Neural progenitor cell (in vitro differentiated cells): ENCODE results near the gene HPD. TPM values are rescaled to one million over a fixed set of nuclear protein-coding genes. Genes with fewer than 3 reads are reported as not detected.
"Not testable (repeated sequence)": the region's sequence is repeated elsewhere in the genome, so short reads cannot be mapped to it uniquely, and the experiment has no call there.

ENCODE experiments used
- DNase-seq: peaks from one replicate; pipeline ENCODE4 v3.0.0-alpha.2; 2016; ENCODE audit warnings: low spot score
- H2AFZ ChIP-seq: fragments of 200-600 bp; sonication (generic); replicated peaks from 2 replicates; pipeline ENCODE4 v1.6.1; 2016; ENCODE audit warnings: antibody characterized with exemption
- H3F3A ChIP-seq: fragments of 200-600 bp; sonication (generic); 2 replicates; pipeline ENCODE4 v1.6.1; 2016; ENCODE audit warnings: antibody characterized with exemption, low read depth
- H3K27ac ChIP-seq: fragments of 200-600 bp; sonication (generic); 2 replicates; pipeline ENCODE4 v1.5.1; 2016; ENCODE audit warnings: mild to moderate bottlenecking
- H3K27me3 ChIP-seq: fragments of 200-600 bp; sonication (generic); 2 replicates; pipeline ENCODE4 v1.6.1; 2016; ENCODE audit warnings: mild to moderate bottlenecking, moderate library complexity
- H3K36me3 ChIP-seq: fragments of 200-600 bp; sonication (generic); 2 replicates; pipeline ENCODE4 v1.5.1; 2016
- H3K4me1 ChIP-seq: fragments of 200-600 bp; sonication (generic); 2 replicates; pipeline ENCODE4 v1.6.1; 2016; ENCODE audit warnings: mixed run types
- H3K4me2 ChIP-seq: fragments of 200-600 bp; sonication (generic); 2 replicates; pipeline ENCODE4 v1.6.1; 2016
- H3K4me3 ChIP-seq: fragments of 200-600 bp; sonication (generic); 2 replicates; pipeline ENCODE4 v1.5.1; 2016
- H3K79me2 ChIP-seq: fragments of 200-600 bp; sonication (generic); 2 replicates; pipeline ENCODE4 v1.6.1; 2016; ENCODE audit warnings: low read depth
- H3K9ac ChIP-seq: fragments of 200-600 bp; sonication (generic); 2 replicates; pipeline ENCODE4 v1.6.1; 2016
- H3K9me3 ChIP-seq: fragments of 200-600 bp; sonication (generic); 2 replicates; pipeline ENCODE4 v1.5.1; 2016; ENCODE audit warnings: low read depth
- H4K20me1 ChIP-seq: fragments of 200-600 bp; sonication (generic); 2 replicates; pipeline ENCODE4 v1.6.1; 2016; ENCODE audit warnings: low read depth
- H3K27ac Mint-ChIP-seq: 3 replicates; pipeline ENCODE4 v1.8.0; 2021; ENCODE audit warnings: mixed read lengths
- H3K27me3 Mint-ChIP-seq: 2 replicates; pipeline ENCODE4 v1.8.0; 2022; ENCODE audit warnings: low read depth, mild to moderate bottlenecking, inconsistent platforms, moderate library complexity, mixed read lengths; ENCODE audit not compliant: insufficient read depth
- H3K36me3 Mint-ChIP-seq: 3 replicates; pipeline ENCODE4 v1.8.0; 2021; ENCODE audit warnings: mixed read lengths
- H3K4me1 Mint-ChIP-seq: 3 replicates; pipeline ENCODE4 v1.8.0; 2021; ENCODE audit warnings: mixed read lengths
- H3K4me3 Mint-ChIP-seq: 3 replicates; pipeline ENCODE4 v1.8.0; 2021; ENCODE audit warnings: mild to moderate bottlenecking, moderate library complexity, mixed read lengths
- H3K9me3 Mint-ChIP-seq: 3 replicates; pipeline ENCODE4 v1.8.0; 2020; ENCODE audit warnings: mixed read lengths
- CTCF ChIP-seq: fragments of 200-600 bp; sonication (generic); IDR thresholded peaks from 2 replicates; pipeline ENCODE4 v1.5.1; 2017; ENCODE audit warnings: antibody characterized with exemption, mild to moderate bottlenecking
- EZH2 ChIP-seq: fragments of 200-600 bp; sonication (generic); IDR thresholded peaks from 2 replicates; pipeline ENCODE4 v1.6.1; 2017; ENCODE audit warnings: antibody characterized with exemption, mild to moderate bottlenecking, moderate library complexity
- EZH2phosphoT487 ChIP-seq: fragments of 200-600 bp; sonication (generic); IDR thresholded peaks from 2 replicates; pipeline ENCODE4 v1.6.1; 2017; ENCODE audit warnings: antibody characterized with exemption
- total RNA-seq: library from RNA; depleted of rRNA; stranded (reverse); fragments of >200 nt; gene quantifications from 2 replicates; pipeline ENCODE4 v1.2.3, GENCODE V29; 2015; ENCODE audit warnings: low replicate concordance

HPD gene
- total RNA-seq, 1 donor from 2014 or later = not detected

- DNase-seq = no peak
- TF ChIP-seq EZH2phosphoT487 (no peak), CTCF (no peak), EZH2 (no peak)
- no peaks in the 10 kb centered on the region for H3K79me2 ChIP-seq
- Mint-ChIP-seq H3K27ac (no peak overlapping the region), H3K4me1 (peaks cover 2% of the 10 kb centered on the region), H3K36me3 (no peaks in the 10 kb centered on the region), H3K9me3 (no peaks in the 10 kb centered on the region), H3K4me3 (no peak overlapping the region), H3K27me3 (peaks cover 9% of the 10 kb centered on the region)
- H3K27me3 ChIP-seq = no peaks in the 10 kb centered on the region
- H4K20me1 ChIP-seq = no peaks in the 10 kb centered on the region
- H3K36me3 ChIP-seq = no peaks in the 10 kb centered on the region
- no peaks in the 10 kb centered on the region for H3K9me3 ChIP-seq
- H3F3A ChIP-seq = no peaks in the 10 kb centered on the region
- no peaks in the 10 kb centered on the region for H3K4me1 ChIP-seq
- H3K27ac ChIP-seq = no peak overlapping the region
- no peak overlapping the region for H3K4me2 ChIP-seq
- no peak overlapping the region for H3K9ac ChIP-seq
- H2AFZ ChIP-seq = no peak overlapping the region
- no peak overlapping the region for H3K4me3 ChIP-seq
These were observed 14.0 kb upstream of the HPD start for GRCh38 chr12:121872546-121873215.

GRCh38 chr12:121871467-121871866 lies 12.8 kb upstream of the HPD start:
- H3K9me3 Mint-ChIP-seq = no peaks in the 10 kb centered on the region
- H3K27ac ChIP-seq = no peak overlapping the region

GRCh38 chr12:121869229-121869628 lies 10.6 kb upstream of the HPD start:
- not testable (repeated sequence) for H3F3A ChIP-seq, DNase-seq, H3K4me1 Mint-ChIP-seq, H3K36me3 ChIP-seq, H3K4me1 ChIP-seq, H3K27ac Mint-ChIP-seq, H4K20me1 ChIP-seq, H3K9ac ChIP-seq, H3K4me3 ChIP-seq, H3K36me3 Mint-ChIP-seq, H3K27me3 Mint-ChIP-seq, H3K27me3 ChIP-seq, H3K79me2 ChIP-seq, H3K27ac ChIP-seq, H3K9me3 Mint-ChIP-seq, H3K4me2 ChIP-seq, H2AFZ ChIP-seq, H3K4me3 Mint-ChIP-seq, H3K9me3 ChIP-seq

More at GRCh38 chr12:121871467-121871866, 12.8 kb upstream of the HPD start:
- Histone ChIP-seq H3K4me2 (no peak overlapping the region), H3K79me2 (no peaks in the 10 kb centered on the region), H2AFZ (no peak overlapping the region), H3K4me3 (no peak overlapping the region), H3F3A (no peaks in the 10 kb centered on the region), H4K20me1 (no peaks in the 10 kb centered on the region), H3K4me1 (no peaks in the 10 kb centered on the region), H3K36me3 (no peaks in the 10 kb centered on the region), H3K9ac (no peak overlapping the region), H3K27me3 (no peaks in the 10 kb centered on the region), H3K9me3 (no peaks in the 10 kb centered on the region)
- peaks cover 2% of the 10 kb centered on the region for H3K4me1 Mint-ChIP-seq
- H3K4me3 Mint-ChIP-seq = no peak overlapping the region
- no peak for TF ChIP-seq CTCF
- no peak for TF ChIP-seq EZH2
- no peak for TF ChIP-seq EZH2phosphoT487
- no peaks in the 10 kb centered on the region for H3K36me3 Mint-ChIP-seq
- no peak overlapping the region for H3K27ac Mint-ChIP-seq
- peaks cover 8% of the 10 kb centered on the region for H3K27me3 Mint-ChIP-seq
- DNase-seq = no peak

- no peak overlapping the region for H3K4me3 ChIP-seq
- no peaks in the 10 kb centered on the region for H3K9me3 ChIP-seq
- H3K79me2 ChIP-seq = no peaks in the 10 kb centered on the region
- H3F3A ChIP-seq = peaks cover 7% of the 10 kb centered on the region
- no peaks in the 10 kb centered on the region for H3K9me3 Mint-ChIP-seq
- H3K4me3 Mint-ChIP-seq = no peak overlapping the region
- H3K9ac ChIP-seq = no peak overlapping the region
- no peak overlapping the region for H3K27ac ChIP-seq
- H3K4me1 ChIP-seq = peaks cover 7% of the 10 kb centered on the region
- H3K36me3 Mint-ChIP-seq = no peaks in the 10 kb centered on the region
- H2AFZ ChIP-seq = no peak overlapping the region
- no peaks in the 10 kb centered on the region for H3K36me3 ChIP-seq
- H3K27me3 ChIP-seq = no peaks in the 10 kb centered on the region
- no peak overlapping the region for H3K27ac Mint-ChIP-seq
- TF ChIP-seq CTCF (no peak), EZH2 (no peak), EZH2phosphoT487 (no peak)
- peaks cover 5% of the 10 kb centered on the region for H3K27me3 Mint-ChIP-seq
- no peaks in the 10 kb centered on the region for H4K20me1 ChIP-seq
- peaks cover 16% of the 10 kb centered on the region for H3K4me1 Mint-ChIP-seq
- no peak overlapping the region for H3K4me2 ChIP-seq
- DNase-seq = no peak
These were observed 7.7 kb upstream of the HPD start for GRCh38 chr12:121866331-121866730.
